ENCODE measurements around the gene GSTA2.
"Not testable (repeated sequence)": the region's sequence is repeated elsewhere in the genome, so short reads cannot be mapped to it uniquely, and the experiment has no call there.

GSTA2 gene

DNA sequence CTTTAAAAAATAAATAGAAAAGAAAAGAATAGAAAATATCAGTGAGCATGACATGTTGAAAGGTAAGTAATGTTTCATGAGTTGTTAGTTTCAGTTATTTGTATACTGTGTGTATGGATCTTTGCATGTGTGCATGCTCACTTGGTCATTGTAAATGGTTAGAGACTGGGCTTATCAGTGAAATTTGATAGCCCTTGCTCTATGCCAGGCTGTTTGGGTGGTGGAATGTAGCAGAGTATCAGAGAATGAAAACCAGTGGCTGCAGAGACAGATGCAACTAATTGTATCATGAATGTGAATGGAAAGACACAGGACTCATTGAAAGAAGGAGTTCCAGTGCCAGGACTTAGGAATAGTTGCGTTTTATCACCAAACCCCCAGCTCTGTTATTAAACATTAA, 4.2 kb downstream of the GSTA2 start:
- DNase-seq = no peak

DNA sequence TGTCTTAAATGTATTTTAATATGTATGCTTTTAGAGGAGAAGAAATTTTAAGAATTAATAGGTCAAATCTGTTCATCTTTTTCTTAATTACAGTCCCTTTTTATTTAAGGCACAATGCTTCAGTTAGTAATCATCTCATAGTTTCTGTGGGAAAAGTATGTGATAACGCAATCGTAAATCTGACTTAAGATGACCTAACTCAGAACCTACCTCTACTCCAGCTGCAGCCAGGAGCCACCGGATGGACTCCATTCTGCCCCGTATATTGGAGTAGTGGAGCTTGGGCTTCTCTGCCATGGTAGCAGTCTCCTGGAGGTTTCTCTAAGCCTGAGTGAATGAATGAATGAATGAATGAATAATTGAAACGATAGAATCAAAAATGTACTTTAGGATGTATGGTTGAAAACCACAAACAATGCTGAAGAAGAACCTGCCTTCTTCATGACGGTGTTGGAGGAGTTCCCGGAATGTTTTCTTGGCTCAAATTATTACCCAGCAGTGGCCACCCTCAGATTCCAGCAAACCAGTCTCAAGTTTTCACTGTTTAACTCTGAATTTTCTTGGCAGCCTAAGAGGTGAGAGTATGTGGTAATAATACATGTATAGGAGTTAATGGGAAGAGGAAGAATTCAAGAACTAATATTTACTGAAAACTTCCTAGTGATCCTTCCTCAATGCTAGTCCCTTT, 5.5 kb downstream of the GSTA2 start:
- not testable (repeated sequence) for DNase-seq

DNA sequence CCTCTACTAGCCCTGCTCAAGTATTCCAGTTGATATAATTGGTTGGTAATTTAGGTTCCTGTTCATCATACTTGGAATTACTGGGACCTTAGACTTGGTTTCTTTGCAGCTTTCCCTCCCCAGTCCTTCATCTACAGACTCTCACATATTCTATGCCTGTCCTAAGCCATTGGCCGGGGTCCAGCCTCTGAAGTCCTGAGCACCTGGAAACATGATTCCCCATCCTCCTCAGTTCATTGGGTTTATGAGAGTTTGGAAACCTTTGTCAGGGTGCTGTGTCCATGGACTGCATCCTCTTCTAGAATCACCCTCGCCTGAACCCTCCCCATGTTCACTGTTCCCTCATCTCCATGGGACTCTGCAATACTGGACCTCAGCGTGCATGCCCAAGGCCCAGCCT, 8.8 kb downstream of the GSTA2 start:
- DNase-seq = no peak

DNA sequence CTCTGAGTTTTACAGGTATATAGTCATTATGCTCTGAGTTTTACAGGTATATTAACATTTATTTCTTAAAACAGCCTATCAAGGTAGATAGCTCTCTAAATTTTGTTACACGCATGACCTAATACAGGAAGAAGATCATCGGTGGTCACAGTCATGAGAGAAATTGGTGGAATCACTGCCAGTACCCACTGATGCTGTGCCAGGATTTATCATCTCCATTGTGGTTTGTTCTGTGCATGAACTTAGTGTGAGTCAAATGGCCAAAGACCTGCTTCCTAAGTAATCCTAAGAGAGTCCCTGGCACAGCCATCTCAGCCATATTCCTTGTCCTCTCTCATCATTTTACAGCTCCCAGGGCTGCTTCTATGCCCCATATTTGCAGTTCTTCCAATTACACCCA, 10.1 kb downstream of the GSTA2 start:
- not testable (repeated sequence) for DNase-seq

DNA sequence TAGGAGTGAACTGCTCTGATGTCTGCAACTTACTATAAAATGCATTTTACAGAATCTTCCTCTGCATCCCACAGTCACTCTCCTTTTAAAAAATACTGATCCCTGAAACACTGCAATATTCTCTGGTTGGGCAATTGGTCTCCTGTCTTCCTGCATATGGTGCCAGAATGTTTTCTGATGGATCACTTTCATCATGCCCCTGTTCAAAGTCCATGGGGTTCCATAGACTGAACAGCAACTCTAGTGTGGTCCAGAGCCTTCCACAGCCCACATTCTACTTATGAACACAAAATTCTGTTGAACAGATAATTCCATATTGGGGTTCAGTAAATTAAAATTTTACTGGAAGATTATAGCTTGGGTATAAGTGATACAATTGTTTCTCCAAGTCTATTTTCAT, 11.0 kb downstream of the GSTA2 start:
- no peak for DNase-seq

DNA sequence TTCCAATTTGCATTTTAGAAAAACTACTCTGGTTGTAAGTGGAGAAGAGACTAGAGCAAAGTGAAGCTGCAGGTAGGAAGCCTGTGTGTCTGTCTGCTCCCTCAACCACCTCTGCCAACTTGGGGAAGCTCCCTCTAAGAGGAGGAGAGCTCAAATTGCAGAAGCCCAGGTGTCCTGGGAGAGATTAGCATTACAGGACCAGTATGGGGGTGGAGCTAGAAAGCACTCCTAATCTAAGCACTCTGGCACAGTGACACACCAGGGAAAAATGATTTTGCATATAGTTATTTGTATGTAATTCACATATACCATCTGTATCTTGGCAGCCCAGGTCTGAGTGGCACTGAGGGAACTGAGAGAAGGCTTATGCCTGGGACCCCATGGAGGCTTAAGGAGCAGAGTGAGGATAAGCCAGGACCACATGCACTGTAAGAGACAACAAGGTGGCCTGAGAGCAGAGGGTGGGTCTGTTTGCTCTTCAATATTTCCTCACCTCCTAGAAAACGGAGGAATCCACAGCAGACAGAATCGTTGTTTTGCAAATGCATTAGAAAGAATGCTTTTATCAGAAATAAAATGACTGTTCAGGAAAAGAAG, 13.6 kb downstream of the GSTA2 start:
- DNase-seq = no peak

DNA sequence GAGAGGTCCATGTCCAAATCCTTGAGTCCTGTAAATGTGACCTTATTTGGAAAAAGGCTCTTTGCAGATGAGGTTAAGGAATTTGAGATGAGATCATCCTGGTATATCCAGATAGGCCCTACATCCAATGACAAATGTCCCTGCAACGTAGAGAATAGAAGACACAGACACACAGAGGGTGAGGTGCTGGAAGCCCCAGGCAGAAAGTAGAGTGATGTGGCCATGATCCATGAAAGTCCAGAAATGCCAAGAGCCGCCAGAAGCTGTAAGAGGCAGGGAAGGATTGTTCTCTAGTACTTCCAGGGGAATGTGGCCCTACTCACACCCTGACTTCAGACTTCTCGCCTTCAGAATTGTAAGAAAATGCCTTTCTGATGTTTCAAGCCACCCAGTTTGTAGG, 16.0 kb downstream of the GSTA2 start:
- not testable (repeated sequence) for DNase-seq

DNA sequence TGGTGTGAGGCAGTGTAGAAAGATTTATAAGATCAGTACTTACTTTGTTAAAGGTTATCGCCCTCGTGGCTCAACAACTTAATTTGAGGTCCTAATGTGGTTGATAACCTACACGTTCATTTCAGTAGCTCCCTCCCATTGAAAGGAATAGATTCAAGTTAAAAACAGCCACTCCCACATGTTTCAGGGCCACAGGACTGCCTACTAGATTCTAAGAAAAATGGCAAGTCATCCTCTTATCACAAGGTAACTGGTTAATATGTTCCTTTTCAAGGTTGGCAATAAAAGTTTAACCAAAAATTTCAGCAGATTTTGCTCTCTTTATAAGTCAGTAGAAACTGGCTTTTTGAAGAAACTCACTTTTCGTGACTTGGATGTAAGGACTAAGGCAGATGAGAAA, 17.1 kb downstream of the GSTA2 start:
- DNase-seq = no peak

DNA sequence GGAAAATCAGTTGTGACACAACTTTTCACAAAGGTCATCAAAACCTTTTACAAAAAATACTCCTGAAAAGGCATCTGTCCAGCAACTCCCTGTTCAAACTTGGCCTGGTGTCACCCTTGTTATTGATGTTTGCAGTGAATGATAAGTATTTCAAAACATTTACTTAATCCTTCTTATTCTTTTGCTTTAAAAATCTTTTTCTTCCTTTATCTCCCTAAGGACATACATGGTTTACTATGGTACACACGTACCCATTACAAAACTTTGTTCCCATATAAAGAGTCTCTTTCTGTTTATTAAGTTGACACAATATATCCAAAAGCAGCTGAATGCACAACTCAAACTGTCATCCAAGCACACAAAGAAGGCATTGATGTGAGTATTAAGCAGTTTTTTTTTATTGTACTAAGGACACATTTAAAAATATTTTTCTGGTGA, 17.5 kb downstream of the GSTA2 start:
- no peak for DNase-seq

DNA sequence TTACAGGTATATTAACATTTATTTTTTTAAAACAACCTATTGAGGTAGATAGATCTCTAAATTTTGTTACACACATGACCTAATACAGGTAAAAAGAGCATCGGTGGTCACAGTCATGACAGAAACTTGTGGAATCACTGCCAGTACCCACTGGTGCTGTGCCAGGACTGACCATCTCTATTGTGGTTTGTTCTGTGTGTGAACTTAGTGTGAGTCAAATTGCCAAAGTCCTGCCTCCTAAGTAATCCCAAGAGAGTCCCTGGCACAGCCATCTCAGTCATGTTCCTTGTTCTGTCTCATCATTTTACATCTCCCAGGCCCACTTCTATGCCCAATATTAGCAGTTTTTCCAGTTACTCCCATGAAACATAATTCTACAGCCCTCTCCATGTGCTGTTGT, 21.4 kb downstream of the GSTA2 start:
- no peak for DNase-seq

DNA sequence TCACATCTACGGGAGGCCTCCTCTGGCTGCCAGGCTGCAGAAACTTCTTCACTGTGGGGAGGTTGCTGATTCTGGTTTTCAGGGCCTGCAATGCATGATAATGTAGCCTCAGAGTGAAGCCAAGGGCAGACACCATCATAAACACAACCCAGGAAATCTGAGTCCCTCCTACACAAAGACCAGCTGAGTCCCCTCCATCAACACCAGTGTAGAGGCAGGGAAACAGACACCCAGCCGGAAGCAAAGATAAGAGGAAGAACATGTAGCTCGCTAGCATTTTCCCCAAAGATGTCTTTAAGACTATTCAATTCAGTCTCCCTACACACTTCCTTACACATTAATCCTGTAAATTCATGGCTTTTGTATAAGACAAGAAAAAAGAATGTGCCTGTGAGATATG, 23.6 kb downstream of the GSTA2 start:
- DNase-seq = no peak

DNA sequence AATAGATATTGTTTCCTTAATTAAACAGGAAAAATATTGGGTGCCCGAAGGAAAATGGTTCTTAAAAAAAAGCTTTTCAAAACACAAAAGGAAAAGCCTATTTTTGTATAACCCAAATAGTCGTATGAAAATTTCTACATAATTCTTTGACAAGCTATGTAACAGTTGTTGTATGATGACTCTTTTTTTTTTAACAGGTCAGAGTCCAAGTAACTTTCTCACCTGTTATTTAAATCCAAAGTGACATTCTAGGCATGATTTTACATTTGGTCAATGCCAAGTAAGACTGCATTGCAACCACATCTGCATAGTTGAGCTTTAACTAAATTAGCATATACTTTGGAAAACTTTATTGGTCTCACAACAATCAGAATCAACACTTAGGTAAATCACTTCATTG, 24.1 kb downstream of the GSTA2 start:
- no peak for DNase-seq

DNA sequence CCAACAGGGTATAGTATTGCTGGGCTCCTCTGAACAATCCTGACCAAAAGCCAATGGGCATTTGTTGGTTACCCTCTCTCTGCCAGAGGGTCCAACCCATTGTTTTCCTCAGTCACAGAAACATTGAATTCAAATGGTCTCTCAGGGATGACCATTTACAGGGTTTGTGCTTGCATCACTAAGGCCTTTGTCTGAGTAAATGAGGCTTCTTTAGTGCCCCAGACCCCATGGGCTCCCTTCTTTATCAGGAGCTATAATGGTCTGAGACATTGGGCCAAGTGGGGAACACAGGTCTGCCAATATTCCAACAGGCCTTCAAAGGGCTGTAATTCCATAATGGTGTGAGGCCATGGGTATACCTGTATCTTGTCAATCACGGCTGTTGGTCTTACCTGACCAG, 27.1 kb downstream of the GSTA2 start:
- no peak for DNase-seq

DNA sequence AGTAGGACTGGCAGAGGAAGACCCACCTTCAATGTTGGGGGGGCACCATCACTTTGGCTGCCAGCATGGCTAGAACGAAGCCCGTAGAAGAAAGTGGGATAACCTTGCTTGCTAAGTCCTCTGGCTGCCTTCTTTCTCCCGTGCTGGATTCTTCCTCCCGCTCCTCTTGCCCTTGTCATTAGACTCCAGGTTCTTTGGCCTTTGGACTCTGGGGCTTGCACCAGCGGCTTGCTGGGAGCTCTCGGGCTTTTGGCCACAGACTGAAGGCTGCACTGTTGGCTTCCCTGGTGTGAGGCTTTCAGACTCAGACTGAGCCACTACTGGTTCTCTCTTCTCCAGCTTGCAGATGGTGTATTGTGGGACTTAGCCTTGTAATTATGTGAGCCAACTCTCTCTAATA, 28.2 kb downstream of the GSTA2 start:
- no peak for DNase-seq

DNA sequence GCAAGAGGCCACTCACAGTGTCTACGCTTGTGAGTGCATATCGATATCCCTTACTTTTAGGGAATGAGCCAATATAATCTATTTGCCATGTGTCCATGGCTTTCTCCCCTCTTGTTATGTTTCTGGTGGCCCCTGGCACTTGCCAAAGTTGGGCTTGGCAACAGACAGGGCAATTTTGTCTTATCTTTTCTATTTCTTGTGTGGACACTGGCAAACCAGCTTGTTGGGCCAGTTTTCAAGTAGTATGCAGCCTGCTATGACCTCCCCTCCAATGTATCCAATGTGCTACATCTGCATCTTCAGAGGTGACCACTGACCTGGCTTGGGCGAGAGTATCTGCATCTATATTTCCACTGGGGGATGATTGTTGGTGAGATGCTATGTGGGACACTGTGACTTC, 29.2 kb downstream of the GSTA2 start:
- DNase-seq = no peak

DNA sequence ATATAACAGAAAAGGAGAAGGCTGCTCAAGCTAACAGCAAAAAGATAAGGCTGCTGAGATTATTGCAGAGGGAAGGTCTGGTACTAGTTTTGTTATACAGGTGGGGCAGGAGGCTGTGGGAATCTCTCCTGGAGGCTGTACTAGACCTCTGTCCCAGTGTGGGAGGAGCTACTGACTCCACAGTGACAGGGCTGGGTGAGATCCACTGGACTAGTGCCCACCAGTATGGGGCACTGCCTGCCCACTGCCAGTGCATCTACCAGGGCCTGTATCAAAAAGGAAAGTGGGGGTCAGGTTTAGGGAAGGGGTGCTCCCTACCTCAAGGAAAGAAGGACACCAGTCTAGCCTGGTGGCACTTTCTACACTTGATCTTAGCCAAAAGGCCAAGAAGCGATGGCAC, 30.1 kb downstream of the GSTA2 start:
- no peak for DNase-seq

DNA sequence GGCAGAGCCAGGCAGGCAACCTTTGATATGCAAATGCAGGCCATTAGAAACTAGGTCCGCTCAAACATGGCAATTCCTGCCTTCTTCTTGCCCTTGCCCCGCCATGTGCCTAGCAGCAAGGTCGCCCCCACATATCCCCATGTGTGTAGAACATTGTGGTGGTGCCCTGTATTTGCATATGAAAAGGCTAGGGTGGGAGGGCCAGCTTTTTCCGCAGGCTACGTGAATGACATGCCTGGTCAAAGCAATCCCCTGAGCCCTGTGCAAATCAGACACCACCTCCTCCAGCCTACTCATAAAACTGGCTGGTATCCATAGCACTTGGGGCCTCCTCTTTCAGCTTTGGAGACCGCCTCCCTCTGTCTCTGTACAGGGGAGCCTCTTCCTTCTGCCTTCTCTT, 31.6 kb downstream of the GSTA2 start:
- DNase-seq = no peak

DNA sequence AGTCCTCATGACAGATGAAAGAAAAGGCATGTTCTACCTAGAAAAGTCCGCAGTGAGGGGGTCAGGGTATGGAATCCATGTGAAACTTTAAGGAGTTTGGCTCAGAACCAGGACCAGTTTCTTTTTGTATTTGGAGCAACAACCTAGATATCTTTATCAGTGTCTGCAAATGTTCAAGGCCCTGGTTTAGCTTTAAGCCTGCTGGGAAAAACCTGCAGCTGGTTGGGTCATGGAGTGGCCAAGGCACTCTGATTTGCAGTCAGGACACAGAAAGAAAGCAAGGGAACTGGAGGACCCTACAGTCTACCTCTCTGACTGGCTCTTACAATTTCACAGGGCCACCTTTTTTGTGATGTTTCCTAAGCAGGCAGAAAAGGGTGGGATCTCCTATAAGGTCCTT, 33.7 kb downstream of the GSTA2 start:
- DNase-seq = no peak

DNA sequence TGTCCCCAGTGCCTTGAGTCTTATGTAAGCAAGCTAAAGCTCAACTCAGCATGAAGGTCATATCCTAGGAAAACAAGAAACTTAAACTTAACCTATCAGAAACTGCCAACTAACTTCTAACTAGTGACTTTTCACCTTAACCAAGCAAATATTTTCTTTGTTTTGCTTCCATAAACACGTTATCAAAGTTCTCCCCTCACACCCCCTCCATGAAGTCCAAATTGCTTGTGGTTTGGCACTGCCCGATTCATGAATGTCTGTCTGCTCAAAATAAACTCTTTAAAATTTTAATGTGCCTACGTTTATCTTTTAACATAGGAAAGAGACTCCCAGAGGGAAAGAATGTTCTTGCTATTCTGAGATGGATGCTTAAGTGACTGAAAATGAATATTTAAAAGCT, 34.9 kb downstream of the GSTA2 start:
- no peak for DNase-seq

DNA sequence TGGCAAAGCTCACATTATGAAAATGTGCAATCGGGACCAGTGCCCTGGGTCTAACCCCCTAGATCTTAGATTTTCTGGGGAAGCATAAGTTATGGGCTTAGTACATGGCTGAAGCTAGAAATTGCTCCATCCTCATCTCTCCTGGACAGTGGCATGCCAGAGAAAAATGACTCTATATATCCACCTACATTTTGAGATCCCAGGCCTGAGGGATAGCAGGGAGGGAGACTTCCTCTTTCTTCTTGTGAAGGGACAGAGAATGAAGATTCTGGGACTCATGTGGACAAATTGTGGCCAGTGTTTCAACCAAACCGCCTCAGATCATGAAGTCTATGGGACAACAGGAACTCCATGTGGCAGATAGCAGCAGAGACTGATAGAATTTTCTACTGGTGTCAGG, 35.4 kb downstream of the GSTA2 start:
- DNase-seq = no peak

DNA sequence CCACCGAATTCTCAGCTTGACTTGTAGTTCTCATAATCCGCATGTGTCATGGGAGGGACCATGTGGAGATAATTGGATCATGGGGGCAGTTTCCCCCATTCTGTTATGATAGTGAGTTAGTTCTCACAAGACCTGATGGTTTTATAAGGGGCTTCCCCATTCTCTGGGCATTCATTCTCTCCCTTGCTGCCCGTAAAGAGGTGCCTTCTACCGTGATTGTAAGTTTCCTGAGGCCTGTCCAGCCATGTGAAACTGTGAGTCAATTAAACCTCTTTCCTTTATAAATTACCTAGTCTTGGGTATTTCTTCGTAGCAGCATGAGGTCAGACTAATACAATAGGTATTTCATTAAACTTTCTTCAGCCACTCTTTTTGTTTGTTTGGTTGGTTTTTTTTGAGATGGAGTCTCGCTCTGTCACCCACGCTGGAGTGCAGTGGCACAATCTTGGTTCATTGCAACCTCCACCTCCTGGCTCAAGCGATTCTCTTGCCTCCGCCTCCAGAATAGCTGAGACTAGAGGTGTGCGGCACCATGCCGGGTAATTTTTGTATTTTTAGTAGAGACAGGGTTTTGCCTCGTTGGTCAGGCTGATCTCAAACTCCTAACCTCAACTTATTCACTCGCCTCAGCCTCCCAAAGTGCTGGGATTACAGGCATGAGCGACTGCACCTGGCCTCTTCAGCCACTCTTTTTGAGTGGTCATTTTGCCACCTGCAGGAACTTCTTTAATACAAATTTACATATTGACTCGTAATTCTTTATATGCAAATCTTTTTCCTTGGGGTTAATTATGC, 36.3 kb downstream of the GSTA2 start:
- DNase-seq = no peak

DNA sequence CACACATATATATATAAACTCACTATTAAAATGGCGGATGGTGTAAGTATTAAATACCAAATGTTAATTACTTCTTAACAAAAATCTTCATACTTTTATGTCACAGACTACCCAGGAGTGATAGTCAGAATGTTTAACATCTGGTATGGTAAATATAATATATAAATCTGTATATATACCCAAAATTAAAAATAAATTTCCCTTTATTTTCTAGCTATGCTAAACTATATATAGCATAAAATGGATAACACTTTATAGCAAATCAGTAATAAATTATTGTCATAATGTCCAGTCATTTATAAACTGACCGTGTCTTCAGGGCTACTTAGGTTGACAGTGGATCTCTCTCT, 37.1 kb downstream of the GSTA2 start:
- DNase-seq = no peak

DNA sequence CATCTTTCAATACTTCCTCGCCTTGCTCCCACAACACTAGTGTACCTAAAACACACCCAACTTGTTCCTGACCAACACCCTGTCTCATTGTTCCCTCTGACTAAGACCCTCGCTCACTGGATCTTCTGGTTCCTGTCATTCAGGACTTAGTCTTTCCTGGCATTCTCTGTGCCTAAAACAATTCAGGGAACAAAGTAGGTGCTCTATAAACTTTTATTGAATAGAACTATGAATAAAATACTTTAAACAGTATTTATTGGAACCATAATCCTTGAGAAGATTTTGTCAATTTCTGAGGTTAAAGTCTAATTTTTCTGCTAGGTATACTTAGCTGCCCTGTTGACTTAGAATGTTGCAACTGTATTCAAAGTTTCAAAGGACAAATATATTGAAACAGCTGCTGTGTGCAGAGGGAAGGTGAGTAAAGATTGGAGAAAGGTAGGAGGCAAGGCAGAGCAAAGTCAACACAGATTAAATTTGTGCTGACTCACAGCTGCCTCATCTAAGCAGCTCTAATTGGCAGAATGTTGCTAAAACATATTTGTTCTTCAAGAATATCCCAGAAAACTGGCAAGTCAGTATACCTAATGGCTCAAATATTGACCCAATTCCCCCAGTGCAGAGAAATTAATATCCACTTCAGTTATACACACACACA, 37.6 kb downstream of the GSTA2 start:
- no peak for DNase-seq

DNA sequence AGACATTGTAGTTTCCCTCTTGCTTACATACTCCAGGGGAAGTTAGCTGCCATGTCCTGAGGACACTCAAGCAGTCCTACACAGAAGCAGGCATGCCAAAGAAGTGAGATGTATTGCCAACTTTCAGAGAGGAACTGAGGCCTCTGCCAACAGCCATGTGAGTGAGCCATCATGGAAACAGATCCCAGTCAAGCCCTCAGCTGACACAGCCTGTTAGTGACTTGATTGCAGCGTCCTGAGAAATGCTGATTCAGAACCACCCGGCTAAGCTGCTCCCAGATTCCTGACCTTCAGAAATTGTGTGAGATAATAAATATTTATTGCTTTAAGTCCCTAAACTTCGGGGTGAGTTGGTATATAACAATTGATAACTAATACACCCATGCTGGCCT, 38.1 kb downstream of the GSTA2 start:
- no peak for DNase-seq
